DMS53 (cell line): ENCODE data around the gene BAAT.

Experiments used
- DNase-seq: peaks from one replicate; lab custom pipeline; 2025; lab: John Stamatoyannopoulos, UW

Gene BAAT

DNA sequence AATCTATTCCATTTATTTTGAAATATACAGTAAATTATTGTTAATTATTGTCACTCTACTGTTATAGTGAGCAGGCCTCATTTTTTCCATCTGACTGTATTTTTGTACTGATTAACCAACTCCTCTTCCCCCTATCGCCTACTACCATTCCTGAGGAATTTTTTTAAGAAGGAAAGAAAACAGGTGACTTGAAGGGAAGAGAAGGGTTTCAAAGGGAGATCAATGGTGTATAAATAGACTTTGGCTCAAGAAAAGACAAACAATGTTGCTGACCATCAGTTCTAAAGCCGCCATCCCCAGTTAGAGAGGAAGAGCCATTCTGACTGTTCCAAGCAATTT is 69.7 kb downstream of the BAAT start:
- no peak for DNase-seq

DNA sequence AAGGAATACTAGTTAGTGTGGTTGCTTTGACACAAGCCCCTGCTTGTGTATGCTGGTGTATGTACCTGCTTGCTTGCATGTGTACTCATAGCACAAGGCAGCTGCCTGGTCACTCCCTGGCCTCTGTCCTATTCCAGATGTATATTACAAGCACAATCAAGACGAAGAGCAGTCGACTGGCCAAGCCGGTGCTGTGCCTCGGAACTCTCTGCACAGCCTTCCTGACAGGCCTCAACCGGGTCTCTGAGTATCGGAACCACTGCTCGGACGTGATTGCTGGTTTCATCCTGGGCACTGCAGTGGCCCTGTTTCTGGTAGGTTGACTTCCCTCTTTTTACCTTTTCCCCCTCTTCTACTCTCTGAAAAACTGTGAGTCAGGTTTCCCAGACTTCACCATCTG is 72.1 kb downstream of the BAAT start:
- DNase-seq = no peak

GRCh38 chr9:101311758-101312420 is 72.9 kb downstream of the BAAT start:
- peak; percentile 85 for DNase-seq

DNA sequence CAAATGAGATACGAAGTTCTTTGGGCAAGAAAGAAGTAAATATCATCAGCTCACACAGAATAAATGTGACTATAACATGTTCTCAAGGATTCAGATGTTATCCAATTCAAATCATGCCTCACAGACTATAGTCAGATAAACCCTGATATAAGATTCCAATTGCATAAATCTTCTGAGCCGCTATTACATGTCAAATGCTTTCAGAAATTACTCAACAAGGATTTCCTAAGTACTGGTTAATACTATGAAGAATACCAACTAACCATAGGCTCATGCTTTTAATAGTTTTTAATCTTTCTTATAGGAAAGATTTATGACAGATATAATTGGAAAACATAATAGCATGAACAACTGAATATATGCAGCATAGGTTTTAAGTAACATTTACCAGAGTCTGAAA is 73.6 kb downstream of the BAAT start:
- no peak for DNase-seq
